OCI-LY7 (cell line): ENCODE data around the gene TMEM168. TPM values are rescaled to one million over a fixed set of nuclear protein-coding genes. Genes with fewer than 3 reads are reported as not detected.

ENCODE experiments used
- BruUV-seq: library from RNA; stranded (reverse); fragments of 400-500 nt; replicated peaks from 2 replicates; lab custom pipeline; 2021; lab: Mats Ljungman, UMichigan
- CTCF ChIA-PET: fragments of 300-600 bp; sonication (Branson Sonifier 250); formaldehyde crosslinking; loops from one replicate; lab custom pipeline; 2022; ENCODE audit warnings: antibody characterized with exemption; ENCODE audit not compliant: unreplicated experiment; lab: Charles Lee
- POLR2A ChIA-PET: fragments of 300-600 bp; sonication (Branson Sonifier 250); formaldehyde crosslinking; loops from one replicate; lab custom pipeline; 2022; ENCODE audit warnings: antibody characterized with exemption; lab: Charles Lee
- DNase-seq: peaks from one replicate; pipeline ENCODE4 v3.0.0-alpha.2; 2015; ENCODE audit warnings: low spot score
- H2AFZ ChIP-seq: fragments of 200-600 bp; sonication (generic), shearing (Covaris generic); 2 replicates; pipeline ENCODE4 v1.6.1; 2014; ENCODE audit warnings: mild to moderate bottlenecking, antibody characterized with exemption, low read length, moderate library complexity
- H3K27ac ChIP-seq: fragments of 200-600 bp; sonication (generic); 2 replicates; pipeline ENCODE4 v1.5.1; 2014; ENCODE audit warnings: mixed run types, low read depth, mild to moderate bottlenecking, moderate library complexity, low read length, inconsistent platforms; ENCODE audit not compliant: poor library complexity, severe bottlenecking
- H3K36me3 ChIP-seq: fragments of 200-600 bp; sonication (generic); 2 replicates; pipeline ENCODE4 v1.6.1; 2014; ENCODE audit warnings: mild to moderate bottlenecking, antibody characterized with exemption, low read length, moderate library complexity, mixed read lengths; ENCODE audit not compliant: insufficient read depth
- H3K4me1 ChIP-seq: fragments of 200-600 bp; sonication (generic); 2 replicates; pipeline ENCODE4 v1.5.1; 2014; ENCODE audit warnings: mild to moderate bottlenecking, low read length; ENCODE audit not compliant: insufficient read depth, poor library complexity, severe bottlenecking
- H3K4me2 ChIP-seq: fragments of 200-600 bp; sonication (generic); 2 replicates; pipeline ENCODE4 v1.6.1; 2014; ENCODE audit warnings: mild to moderate bottlenecking, low read length
- H3K4me3 ChIP-seq: fragments of 200-600 bp; sonication (generic); 2 replicates; pipeline ENCODE4 v1.5.1; 2014; ENCODE audit warnings: mild to moderate bottlenecking, low read depth, low read length; ENCODE audit not compliant: poor library complexity, severe bottlenecking
- H3K79me2 ChIP-seq: fragments of 200-600 bp; sonication (generic); 2 replicates; pipeline ENCODE4 v1.6.1; 2016; ENCODE audit warnings: low read depth, mild to moderate bottlenecking, low read length, moderate library complexity, mixed read lengths; ENCODE audit not compliant: insufficient read depth
- H3K9me2 ChIP-seq: fragments of 200-600 bp; sonication (generic); 2 replicates; pipeline ENCODE4 v1.6.1; 2016; ENCODE audit warnings: mild to moderate bottlenecking, low read length, mixed read lengths; ENCODE audit not compliant: insufficient read depth
- H3K9me3 ChIP-seq: fragments of 200-600 bp; sonication (generic); 2 replicates; pipeline ENCODE4 v1.6.1; 2014; ENCODE audit warnings: mild to moderate bottlenecking, mixed run types, low read length, mixed read lengths
- H4K20me1 ChIP-seq: fragments of 200-600 bp; sonication (generic); 2 replicates; pipeline ENCODE4 v1.6.1; 2014; ENCODE audit warnings: mild to moderate bottlenecking, antibody characterized with exemption, low read length, moderate library complexity, mixed read lengths; ENCODE audit not compliant: insufficient read depth
- CTCF ChIP-seq: fragments of 200-600 bp; sonication (generic); conservative IDR thresholded peaks from 2 replicates; pipeline ENCODE4 v1.5.1; 2014; ENCODE audit warnings: mild to moderate bottlenecking, antibody characterized with exemption, low read length, moderate library complexity, mixed read lengths
- EZH2phosphoT487 ChIP-seq: fragments of 200-600 bp; sonication (generic); IDR thresholded peaks from 2 replicates; pipeline ENCODE4 v1.6.1; 2018; ENCODE audit warnings: low read depth, borderline replicate concordance, mild to moderate bottlenecking, mixed run types, antibody characterized with exemption, low read length, moderate library complexity, mixed read lengths
- intact Hi-C: fragments of 100-400 bp; cut with micrococcal nuclease; formaldehyde crosslinking; loops from one replicate; pipeline ENCODE4 v1.10.0; 2022; ENCODE audit not compliant: unreplicated experiment
- total RNA-seq, 2 experiments: library from RNA; depleted of rRNA in 1 of 2; stranded (reverse); fragments of >200 nt in 1 of 2; shearing (Covaris generic) in 1 of 2; gene quantifications; 2 replicates each; pipeline ENCODE4 v1.2.3, GENCODE V29; 2014 to 2022

TMEM168 gene
- total RNA-seq, 2 experiments from 2014 or later = 3.5 to 9.2 TPM

GRCh38 chr7:112788778-112789343, 1.3 kb downstream of the TMEM168 start:
- Histone ChIP-seq H3K79me2 (no peaks in the 10 kb centered on the region), H3K4me2 (peak overlapping the region; percentile 78), H3K4me3 (peak overlapping the region; percentile 66), H2AFZ (peak overlapping the region; percentile 66; the same call in 1 of the 2 replicates), H3K9me3 (no peaks in the 10 kb centered on the region), H3K27ac (no peak overlapping the region), H3K4me1 (peaks cover 6% of the 10 kb centered on the region), H3K9me2 (no peaks in the 10 kb centered on the region), H4K20me1 (no peaks in the 10 kb centered on the region), H3K36me3 (no peaks in the 10 kb centered on the region)
- no TSS peak for BruUV-seq
- intact Hi-C loops = no loop called here
- ChIA-PET POLR2A (interaction anchor here (1.1 to 1.2 kb wide), 2 partner anchors 17 to 29 kb away, joined by 3 to 9 read pairs; no protein-coding TSS in a partner anchor), CTCF (no interaction called here)
- DNase-seq = no peak
- TF ChIP-seq EZH2phosphoT487 (no peak), CTCF (no peak)

- Histone ChIP-seq H3K9me2 (no peaks in the 10 kb centered on the region), H3K4me2 (no peak overlapping the region), H3K9me3 (no peaks in the 10 kb centered on the region), H3K36me3 (no peaks in the 10 kb centered on the region), H3K4me1 (no peaks in the 10 kb centered on the region), H3K27ac (no peak overlapping the region), H2AFZ (no peak overlapping the region), H3K79me2 (no peaks in the 10 kb centered on the region), H4K20me1 (no peaks in the 10 kb centered on the region), H3K4me3 (no peak overlapping the region)
- TF ChIP-seq CTCF (no peak), EZH2phosphoT487 (no peak)
- ChIA-PET CTCF (no interaction called here), POLR2A (interaction anchor here (2.7 kb wide), 1 partner anchor 8 kb away, joined by 6 read pairs; no protein-coding TSS in a partner anchor)
- intact Hi-C loops = no loop called here
- no TSS peak for BruUV-seq
- DNase-seq = no peak
These were observed 5.6 kb downstream of the TMEM168 start for GRCh38 chr7:112784603-112785002.

GRCh38 chr7:112782498-112782897, 7.7 kb downstream of the TMEM168 start:
- no peak for DNase-seq

More at GRCh38 chr7:112782498-112782897, 7.7 kb downstream of the TMEM168 start:
- CTCF ChIA-PET = no interaction called here
- Histone ChIP-seq H3K9me3 (no peaks in the 10 kb centered on the region), H3K4me3 (no peak overlapping the region), H3K4me1 (no peaks in the 10 kb centered on the region), H3K27ac (no peak overlapping the region), H3K4me2 (no peak overlapping the region), H2AFZ (no peak overlapping the region), H3K36me3 (no peaks in the 10 kb centered on the region), H3K9me2 (no peaks in the 10 kb centered on the region), H3K79me2 (no peaks in the 10 kb centered on the region), H4K20me1 (no peaks in the 10 kb centered on the region)
- TF ChIP-seq CTCF (no peak), EZH2phosphoT487 (no peak)
- BruUV-seq = no TSS peak
- intact Hi-C loops = no loop called here
- POLR2A ChIA-PET = no interaction called here
